ENCODE measurements around the gene TPD52L1. TPM values are rescaled to one million over a fixed set of nuclear protein-coding genes. Genes with fewer than 3 reads are reported as not detected.

TPD52L1 gene
- total and polyA plus RNA-seq, 4 donors: 15.6 to 43.5 (median 16.7) TPM

DNA sequence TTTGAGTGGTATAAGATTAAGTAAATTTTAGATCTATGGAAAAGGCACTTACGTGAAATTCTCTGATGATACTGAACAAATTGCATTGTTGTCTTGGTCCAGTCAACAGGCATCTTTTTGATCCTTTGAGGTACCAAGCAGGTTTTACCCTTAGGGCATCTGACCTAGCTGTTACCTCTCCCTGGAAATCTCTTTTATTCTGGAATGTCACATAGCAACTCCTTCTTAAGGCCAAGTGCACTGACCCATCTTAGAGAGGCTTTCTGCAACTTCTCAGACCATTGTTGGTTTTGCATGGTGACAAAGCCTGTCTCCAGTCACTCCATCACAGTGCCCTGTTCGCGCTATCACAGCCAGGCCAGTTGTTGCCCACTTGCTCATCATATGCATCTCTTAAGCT is 42.0 kb downstream of the TPD52L1 start:
- no peaks in the 10 kb centered on the region for H3K27me3 ChIP-seq (ENCODE audit: control insufficient read depth in 3 of 3, insufficient read depth in 3 of 3, low read length in 2 of 3)
- H3K4me1 ChIP-seq (ENCODE audit: control insufficient read depth in 5 of 5, insufficient read depth in 5 of 5, low read length in 5 of 5): peaks cover 8 to 31% (median 11%) of the 10 kb centered on the region in 5 donors
- ATAC-seq (ENCODE audit: insufficient read depth, low FRiP score) (no peak), DNase-seq (no peak)
- H3K36me3 ChIP-seq (ENCODE audit: control insufficient read depth in 4 of 4, insufficient read depth in 4 of 4, low read length in 4 of 4): no peaks in the 10 kb centered on the region
- H3K9me3 ChIP-seq (ENCODE audit: control insufficient read depth in 4 of 4, insufficient read depth in 3 of 4, low read length in 3 of 4): no peaks in the 10 kb centered on the region
- WGBS, 2 donors: 95% methylated on average over 3 of the region's 3 CpGs
- no peak overlapping the region for H3K4me3 ChIP-seq
- no peak overlapping the region for H3K27ac ChIP-seq (ENCODE audit: low read depth in 1 of 2, low read length in 1 of 2)
- no peak overlapping the region for H3K9ac ChIP-seq (ENCODE audit: insufficient read depth in 1 of 2, low read length in 2 of 2)
- no peak for TF ChIP-seq CTCF (IDR thresholded peaks at IDR 0.05; ENCODE audit: control extremely low read depth, extremely low read depth)

GRCh38 chr6:125196613-125197012 is 43.0 kb downstream of the TPD52L1 start:
- Histone ChIP-seq H3K4me1 (ENCODE audit: control insufficient read depth in 5 of 5, insufficient read depth in 5 of 5, low read length in 5 of 5) (peaks cover 6 to 38% (median 15%) of the 10 kb centered on the region in 5 donors), H3K9me3 (ENCODE audit: control insufficient read depth in 4 of 4, insufficient read depth in 3 of 4, low read length in 3 of 4) (no peaks in the 10 kb centered on the region), H3K27me3 (ENCODE audit: control insufficient read depth in 3 of 3, insufficient read depth in 3 of 3, low read length in 2 of 3) (no peaks in the 10 kb centered on the region), H3K4me3 (no peak overlapping the region), H3K36me3 (ENCODE audit: control insufficient read depth in 4 of 4, insufficient read depth in 4 of 4, low read length in 4 of 4) (no peaks in the 10 kb centered on the region), H3K9ac (ENCODE audit: insufficient read depth in 1 of 2, low read length in 2 of 2) (no peak overlapping the region), H3K27ac (ENCODE audit: low read depth in 1 of 2, low read length in 1 of 2) (peak overlapping the region in 1 of 2 donors; percentile 33)
- ATAC-seq (ENCODE audit: insufficient read depth, low FRiP score) (no peak), DNase-seq (no peak)
- WGBS, 2 donors: 83 to 91% methylated on average over 3 of the region's 3 CpGs
- no peak for TF ChIP-seq CTCF (IDR thresholded peaks at IDR 0.05; ENCODE audit: control extremely low read depth, extremely low read depth)

DNA sequence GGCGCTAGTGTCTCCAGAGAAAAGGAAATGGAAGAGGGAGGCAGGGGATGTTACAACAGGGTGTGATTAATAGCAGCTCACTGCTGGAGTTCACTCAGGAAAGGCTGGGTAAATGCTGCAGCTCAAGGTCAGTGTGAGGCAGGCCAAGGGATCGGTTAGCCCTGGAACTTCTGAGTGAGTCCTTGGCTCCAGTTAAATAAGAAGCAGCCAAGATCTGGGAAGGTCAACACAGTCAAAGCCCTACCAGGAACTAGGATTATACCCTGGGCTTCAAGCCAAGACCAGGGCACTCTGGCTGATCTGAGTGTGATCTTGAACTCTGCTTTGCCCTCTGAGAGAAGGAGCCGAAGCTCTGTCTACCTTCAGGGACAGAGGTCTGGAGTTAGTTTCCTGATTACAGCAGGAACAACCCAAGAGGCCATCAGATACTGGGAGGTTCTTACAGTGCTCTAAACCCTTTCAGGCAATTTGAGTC is 44.3 kb downstream of the TPD52L1 start:
- no peaks in the 10 kb centered on the region for H3K27me3 ChIP-seq (ENCODE audit: control insufficient read depth in 3 of 3, insufficient read depth in 3 of 3, low read length in 2 of 3)
- WGBS, 2 donors: 21 to 44% methylated on average over 3 of the region's 3 CpGs
- no peaks in the 10 kb centered on the region for H3K9me3 ChIP-seq (ENCODE audit: control insufficient read depth in 4 of 4, insufficient read depth in 3 of 4, low read length in 3 of 4)
- peaks cover 5 to 46% (median 21%) of the 10 kb centered on the region in 5 donors for H3K4me1 ChIP-seq (ENCODE audit: control insufficient read depth in 5 of 5, insufficient read depth in 5 of 5, low read length in 5 of 5)
- no peaks in the 10 kb centered on the region for H3K36me3 ChIP-seq (ENCODE audit: control insufficient read depth in 4 of 4, insufficient read depth in 4 of 4, low read length in 4 of 4)
- H3K9ac ChIP-seq (ENCODE audit: insufficient read depth in 1 of 2, low read length in 2 of 2): no peak overlapping the region
- DNase-seq (peak; percentile 37 to 68 (median 43)), ATAC-seq (ENCODE audit: insufficient read depth, low FRiP score) (peak; percentile 83)
- H3K4me3 ChIP-seq: no peak overlapping the region
- peak overlapping the region; percentile 68 to 74 for H3K27ac ChIP-seq (ENCODE audit: low read depth in 1 of 2, low read length in 1 of 2)
- TF ChIP-seq CTCF (IDR thresholded peaks at IDR 0.05; ENCODE audit: control extremely low read depth, extremely low read depth): no peak

DNA sequence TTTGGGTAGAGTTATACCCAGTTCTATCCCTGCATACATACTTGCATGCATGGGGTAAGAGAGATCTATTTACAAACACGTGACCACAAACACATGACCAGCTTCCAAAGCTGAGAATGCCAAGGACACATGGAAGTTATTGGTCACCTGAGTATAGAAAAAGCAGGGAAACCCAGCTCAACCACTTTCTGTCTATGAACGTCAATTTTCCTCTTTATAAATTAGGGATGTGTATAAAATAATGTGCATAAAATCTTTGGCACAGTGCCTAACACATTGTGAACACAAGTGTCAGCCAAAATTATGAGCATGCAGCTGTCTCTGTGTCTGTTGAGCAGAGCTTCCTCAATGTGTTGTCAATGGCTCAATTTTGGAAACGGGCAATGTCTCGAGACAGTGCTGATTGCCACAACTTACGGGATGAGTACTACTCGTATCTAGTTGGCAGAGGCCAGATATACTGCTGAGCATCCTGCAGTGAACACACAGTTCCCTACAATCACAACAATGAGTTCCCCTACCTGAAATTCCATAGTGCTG is 44.9 kb downstream of the TPD52L1 start:
- TF ChIP-seq CTCF (IDR thresholded peaks at IDR 0.05; ENCODE audit: control extremely low read depth, extremely low read depth): no peak
- H3K4me1 ChIP-seq (ENCODE audit: control insufficient read depth in 5 of 5, insufficient read depth in 5 of 5, low read length in 5 of 5): peaks cover 5 to 46% (median 21%) of the 10 kb centered on the region in 5 donors
- H3K36me3 ChIP-seq (ENCODE audit: control insufficient read depth in 4 of 4, insufficient read depth in 4 of 4, low read length in 4 of 4): no peaks in the 10 kb centered on the region
- H3K27me3 ChIP-seq (ENCODE audit: control insufficient read depth in 3 of 3, insufficient read depth in 3 of 3, low read length in 2 of 3): no peaks in the 10 kb centered on the region
- H3K27ac ChIP-seq (ENCODE audit: low read depth in 1 of 2, low read length in 1 of 2): peak overlapping the region in 1 of 2 donors; percentile 68
- WGBS, 2 donors: 54 to 70% methylated on average over 6 of the region's 6 CpGs
- H3K9ac ChIP-seq (ENCODE audit: insufficient read depth in 1 of 2, low read length in 2 of 2): no peak overlapping the region
- H3K4me3 ChIP-seq: no peak overlapping the region
- ATAC-seq (ENCODE audit: insufficient read depth, low FRiP score) (no peak), DNase-seq (peak in 2 of 3 donors; percentile 29 to 33)
- H3K9me3 ChIP-seq (ENCODE audit: control insufficient read depth in 4 of 4, insufficient read depth in 3 of 4, low read length in 3 of 4): no peaks in the 10 kb centered on the region

All from lung (tissue), 12 donors.